HEK293 (cell line): ENCODE results near the gene MYO1E.

ENCODE experiments used
- CTCF ChIP-seq: fragments of 450-650 bp; formaldehyde crosslinking; IDR thresholded peaks from 2 replicates; pipeline ENCODE4 v1.5.1; 2016; ENCODE audit warnings: missing biosample characterization, missing genetic modification characterization
- YY1 ChIP-seq: fragments of 450-650 bp; formaldehyde crosslinking; IDR thresholded peaks from 2 replicates; pipeline ENCODE4 v1.5.1; 2018; ENCODE audit warnings: missing biosample characterization, missing genetic modification characterization
- ZNF350 ChIP-seq: fragments of 450-650 bp; formaldehyde crosslinking; IDR thresholded peaks from 2 replicates; pipeline ENCODE4 v1.5.0; 2017; ENCODE audit warnings: missing biosample characterization, mild to moderate bottlenecking, missing genetic modification characterization
- TF ChIP-seq, protein P1 (sequence below): fragments of 450-650 bp; formaldehyde crosslinking; IDR thresholded peaks from 2 replicates; pipeline ENCODE4 v1.5.1; 2016; ENCODE audit warnings: missing biosample characterization, missing genetic modification characterization, low read depth
- TF ChIP-seq, protein P2 (sequence below): fragments of 450-650 bp; formaldehyde crosslinking; IDR thresholded peaks from 2 replicates; pipeline ENCODE4 v1.5.1; 2016; ENCODE audit warnings: missing biosample characterization, missing genetic modification characterization

GRCh38 chr15:59413577-59413976, 40.9 kb upstream of the MYO1E start:
- TF ChIP-seq, protein P1, sequence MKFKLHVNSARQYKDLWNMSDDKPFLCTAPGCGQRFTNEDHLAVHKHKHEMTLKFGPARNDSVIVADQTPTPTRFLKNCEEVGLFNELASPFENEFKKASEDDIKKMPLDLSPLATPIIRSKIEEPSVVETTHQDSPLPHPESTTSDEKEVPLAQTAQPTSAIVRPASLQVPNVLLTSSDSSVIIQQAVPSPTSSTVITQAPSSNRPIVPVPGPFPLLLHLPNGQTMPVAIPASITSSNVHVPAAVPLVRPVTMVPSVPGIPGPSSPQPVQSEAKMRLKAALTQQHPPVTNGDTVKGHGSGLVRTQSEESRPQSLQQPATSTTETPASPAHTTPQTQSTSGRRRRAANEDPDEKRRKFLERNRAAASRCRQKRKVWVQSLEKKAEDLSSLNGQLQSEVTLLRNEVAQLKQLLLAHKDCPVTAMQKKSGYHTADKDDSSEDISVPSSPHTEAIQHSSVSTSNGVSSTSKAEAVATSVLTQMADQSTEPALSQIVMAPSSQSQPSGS (tag by site-specific recombination) = no peak
- TF ChIP-seq YY1 (no peak), CTCF (tag by site-specific recombination) (no peak), ZNF350 (tag by site-specific recombination) (no peak)
- TF ChIP-seq, protein P2, sequence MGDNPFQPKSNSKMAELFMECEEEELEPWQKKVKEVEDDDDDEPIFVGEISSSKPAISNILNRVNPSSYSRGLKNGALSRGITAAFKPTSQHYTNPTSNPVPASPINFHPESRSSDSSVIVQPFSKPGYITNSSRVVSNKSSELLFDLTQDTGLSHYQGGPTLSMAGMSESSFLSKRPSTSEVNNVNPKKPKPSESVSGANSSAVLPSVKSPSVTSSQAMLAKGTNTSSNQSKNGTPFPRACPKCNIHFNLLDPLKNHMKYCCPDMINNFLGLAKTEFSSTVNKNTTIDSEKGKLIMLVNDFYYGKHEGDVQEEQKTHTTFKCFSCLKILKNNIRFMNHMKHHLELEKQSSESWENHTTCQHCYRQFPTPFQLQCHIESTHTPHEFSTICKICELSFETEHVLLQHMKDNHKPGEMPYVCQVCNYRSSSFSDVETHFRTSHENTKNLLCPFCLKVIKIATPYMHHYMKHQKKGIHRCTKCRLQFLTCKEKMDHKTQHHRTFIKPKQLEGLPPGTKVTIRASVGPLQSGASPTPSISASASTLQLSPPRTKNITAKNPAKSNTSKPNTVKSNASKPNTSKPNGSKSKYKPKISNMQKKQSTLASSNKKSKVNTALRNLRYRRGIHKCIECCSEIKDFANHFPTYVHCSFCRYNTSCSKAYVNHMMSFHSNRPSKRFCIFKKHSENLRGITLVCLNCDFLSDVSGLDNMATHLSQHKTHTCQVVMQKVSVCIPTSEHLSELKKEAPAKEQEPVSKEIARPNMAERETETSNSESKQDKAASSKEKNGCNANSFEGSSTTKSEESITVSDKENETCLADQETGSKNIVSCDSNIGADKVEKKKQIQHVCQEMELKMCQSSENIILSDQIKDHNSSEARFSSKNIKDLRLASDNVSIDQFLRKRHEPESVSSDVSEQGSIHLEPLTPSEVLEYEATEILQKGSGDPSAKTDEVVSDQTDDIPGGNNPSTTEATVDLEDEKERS = no peak
